HepG2 (cell line): ENCODE data around the gene FAM163A. TPM values are rescaled to one million over a fixed set of nuclear protein-coding genes. Genes with fewer than 3 reads are reported as not detected.

ENCODE experiments used
- CEBPZ ChIP-seq: IDR thresholded peaks from 2 replicates; pipeline ENCODE4 v1.6.1; 2012; ENCODE audit warnings: low read length, improper control_type of control experiment
- KLF15 ChIP-seq: sonication (generic); formaldehyde crosslinking; IDR thresholded peaks from 2 replicates; pipeline ENCODE4 v1.8.1; 2023; ENCODE audit warnings: borderline replicate concordance, mild to moderate bottlenecking, inconsistent platforms, missing genetic modification reagents, mixed read lengths
- SRSF4 ChIP-seq: fragments of 200-400 bp; formaldehyde crosslinking; IDR thresholded peaks from one replicate; pipeline ENCODE4 v1.6.1; 2018; ENCODE audit warnings: mild to moderate bottlenecking, low read depth, low read length, moderate library complexity; ENCODE audit not compliant: poor library complexity, severe bottlenecking
- ZBED4 ChIP-seq: sonication (generic); formaldehyde crosslinking; IDR thresholded peaks from 2 replicates; pipeline ENCODE4 v1.4.0; 2020; ENCODE audit warnings: missing genetic modification reagents, borderline replicate concordance
- ZMYM2 ChIP-seq: sonication (generic); formaldehyde crosslinking; IDR thresholded peaks from 2 replicates; pipeline ENCODE4 v1.8.0; 2022; ENCODE audit warnings: mild to moderate bottlenecking, missing genetic modification reagents
- polyA plus RNA-seq, 8 experiments: library from polyadenylated mRNA; depleted of rRNA in 3 of 8; stranded (reverse) in 7 of 8; unstranded in 1 of 8; fragments of >200 nt; fragmentation: Illumina TruSeq in 4 of 8; extraction: Trizol in 4 of 8; gene quantifications; 2 replicates each; pipeline versions ENCODE4 v1.2.1 to v1.2.3, GENCODE V29; 2011 to 2016; ENCODE audit warnings: low read depth in 4 of 8, missing spikeins in 1 of 8, mixed read lengths in 1 of 8; ENCODE audit not compliant: insufficient read depth in 1 of 8
- total RNA-seq, 5 experiments: library from RNA; depleted of rRNA; stranded (reverse); fragments of >200 nt; fragmentation: Illumina TruSeq; extraction: Trizol; gene quantifications; 2 replicates each; pipeline ENCODE4 v1.2.3, GENCODE V29; 2016; ENCODE audit warnings: low read depth in 1 of 5
- TF ChIP-seq, protein P1 (sequence below): sonication (generic); formaldehyde crosslinking; IDR thresholded peaks from 2 replicates; pipeline ENCODE4 v1.4.0; 2020; ENCODE audit warnings: missing genetic modification reagents

Gene FAM163A
- total and polyA plus RNA-seq, 2 of the 13 experiments (the other 11 are each of a cell fraction or from before 2014, with no cell fraction given): not detected

DNA sequence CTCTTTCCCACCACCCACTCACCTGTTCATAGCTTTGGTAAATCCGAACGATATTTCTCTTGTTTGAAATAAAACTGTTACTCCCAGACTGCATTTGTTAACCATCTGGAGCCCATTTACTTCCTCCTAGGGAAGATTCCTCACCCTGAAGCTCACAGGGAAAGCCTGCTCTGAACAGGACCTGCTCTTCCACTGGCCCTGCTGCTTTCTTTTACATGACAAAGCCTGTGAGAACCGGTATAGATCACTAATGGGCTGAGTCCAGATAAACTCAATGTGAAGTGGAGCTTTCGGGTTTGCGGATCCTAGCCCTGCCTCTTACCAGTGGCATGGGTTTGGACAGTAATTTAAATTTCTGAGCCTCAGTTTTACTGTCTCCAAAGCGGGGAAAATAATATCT is 45.2 kb downstream of the FAM163A start (continued):
- TF ChIP-seq ZBED4 (no peak), ZMYM2 (CRISPR knock-in tag) (no peak), SRSF4 (no peak), CEBPZ (no peak), KLF15 (no peak)
- TF ChIP-seq, protein P1, sequence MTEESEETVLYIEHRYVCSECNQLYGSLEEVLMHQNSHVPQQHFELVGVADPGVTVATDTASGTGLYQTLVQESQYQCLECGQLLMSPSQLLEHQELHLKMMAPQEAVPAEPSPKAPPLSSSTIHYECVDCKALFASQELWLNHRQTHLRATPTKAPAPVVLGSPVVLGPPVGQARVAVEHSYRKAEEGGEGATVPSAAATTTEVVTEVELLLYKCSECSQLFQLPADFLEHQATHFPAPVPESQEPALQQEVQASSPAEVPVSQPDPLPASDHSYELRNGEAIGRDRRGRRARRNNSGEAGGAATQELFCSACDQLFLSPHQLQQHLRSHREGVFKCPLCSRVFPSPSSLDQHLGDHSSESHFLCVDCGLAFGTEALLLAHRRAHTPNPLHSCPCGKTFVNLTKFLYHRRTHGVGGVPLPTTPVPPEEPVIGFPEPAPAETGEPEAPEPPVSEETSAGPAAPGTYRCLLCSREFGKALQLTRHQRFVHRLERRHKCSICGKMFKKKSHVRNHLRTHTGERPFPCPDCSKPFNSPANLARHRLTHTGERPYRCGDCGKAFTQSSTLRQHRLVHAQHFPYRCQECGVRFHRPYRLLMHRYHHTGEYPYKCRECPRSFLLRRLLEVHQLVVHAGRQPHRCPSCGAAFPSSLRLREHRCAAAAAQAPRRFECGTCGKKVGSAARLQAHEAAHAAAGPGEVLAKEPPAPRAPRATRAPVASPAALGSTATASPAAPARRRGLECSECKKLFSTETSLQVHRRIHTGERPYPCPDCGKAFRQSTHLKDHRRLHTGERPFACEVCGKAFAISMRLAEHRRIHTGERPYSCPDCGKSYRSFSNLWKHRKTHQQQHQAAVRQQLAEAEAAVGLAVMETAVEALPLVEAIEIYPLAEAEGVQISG (CRISPR knock-in tag): no peak
